Hematopoietic multipotent progenitor cell treated with erythropoietin and hydrocortisone succinate and interleukin-3 and kit ligand, for 4 days (in vitro differentiated cells): ENCODE results near the gene UBE2E2.

ENCODE experiments used
- DNase-seq: peaks from one replicate; pipeline ENCODE4 v3.0.0-alpha.2; 2015

UBE2E2 gene

DNA sequence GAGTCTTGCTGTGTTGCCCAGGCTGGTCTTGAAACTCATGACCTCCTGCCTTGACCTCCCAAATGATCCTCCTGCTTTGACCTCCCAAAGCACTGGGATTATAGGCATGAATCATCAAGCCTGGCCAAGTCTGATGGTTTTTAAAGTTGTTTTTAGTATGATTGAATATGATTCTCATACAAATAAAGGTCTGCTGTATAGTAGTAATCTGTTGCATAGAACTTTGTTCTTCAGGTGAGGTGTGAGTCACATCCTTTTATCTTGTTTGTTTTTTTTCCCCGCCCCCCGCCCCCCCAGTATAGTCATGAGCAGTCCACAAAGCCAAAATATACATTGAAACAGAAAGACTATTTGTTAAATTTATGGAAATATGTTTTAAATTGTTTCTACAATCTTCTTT lies 39.0 kb downstream of the UBE2E2 start:
- no peak for DNase-seq

DNA sequence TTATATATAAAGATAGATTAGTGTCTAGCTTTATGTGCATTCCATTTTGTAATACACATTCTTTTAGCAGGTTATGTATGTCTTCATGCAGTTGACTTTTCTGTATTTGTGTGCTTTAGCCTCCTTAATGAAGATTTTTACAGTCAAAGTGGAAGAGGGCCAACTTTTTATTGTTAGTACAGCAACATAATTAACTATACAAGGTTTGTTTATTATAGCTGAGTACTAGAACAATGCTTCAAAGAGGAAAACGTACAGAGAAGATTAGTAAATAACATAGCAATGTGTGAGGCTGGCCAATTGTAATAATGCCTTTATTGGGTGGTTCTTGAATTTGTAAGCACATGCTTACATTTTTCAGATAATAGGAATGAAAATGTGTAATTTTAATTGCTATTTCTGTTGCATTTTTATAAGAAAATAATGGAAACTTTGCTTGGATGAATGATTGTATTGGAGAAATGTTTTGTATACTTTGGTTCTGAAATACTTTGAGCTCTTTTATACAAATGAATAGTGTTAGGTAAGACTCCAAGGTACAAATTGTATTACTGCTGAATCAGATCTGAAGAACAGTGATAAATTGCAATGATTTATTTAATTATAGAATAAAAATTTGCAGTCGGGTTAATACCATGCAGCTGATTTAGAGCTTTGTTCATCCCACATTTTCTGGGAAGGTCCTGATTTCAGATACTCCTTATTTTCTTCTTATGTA lies 41.4 kb downstream of the UBE2E2 start:
- DNase-seq, result no peak

DNA sequence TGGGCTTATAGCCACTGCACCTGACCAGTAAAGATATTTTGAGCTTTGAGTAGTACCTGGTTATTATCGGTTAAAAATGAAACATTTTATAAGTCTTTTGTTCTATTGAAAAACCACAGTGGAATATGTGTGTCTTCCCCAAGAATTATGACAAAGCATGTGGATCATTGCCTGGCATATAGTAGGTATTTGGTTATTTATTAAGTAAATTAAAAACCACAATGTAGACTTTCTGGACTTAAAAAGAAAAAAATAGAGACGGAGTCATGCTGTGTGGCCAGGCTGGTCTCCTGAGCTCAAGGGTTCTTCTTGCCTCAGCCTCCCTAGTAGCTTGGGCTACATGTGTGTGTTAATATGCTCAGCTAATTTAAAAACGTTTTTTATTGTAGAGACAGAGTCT lies 43.5 kb downstream of the UBE2E2 start:
- DNase-seq, result no peak

DNA sequence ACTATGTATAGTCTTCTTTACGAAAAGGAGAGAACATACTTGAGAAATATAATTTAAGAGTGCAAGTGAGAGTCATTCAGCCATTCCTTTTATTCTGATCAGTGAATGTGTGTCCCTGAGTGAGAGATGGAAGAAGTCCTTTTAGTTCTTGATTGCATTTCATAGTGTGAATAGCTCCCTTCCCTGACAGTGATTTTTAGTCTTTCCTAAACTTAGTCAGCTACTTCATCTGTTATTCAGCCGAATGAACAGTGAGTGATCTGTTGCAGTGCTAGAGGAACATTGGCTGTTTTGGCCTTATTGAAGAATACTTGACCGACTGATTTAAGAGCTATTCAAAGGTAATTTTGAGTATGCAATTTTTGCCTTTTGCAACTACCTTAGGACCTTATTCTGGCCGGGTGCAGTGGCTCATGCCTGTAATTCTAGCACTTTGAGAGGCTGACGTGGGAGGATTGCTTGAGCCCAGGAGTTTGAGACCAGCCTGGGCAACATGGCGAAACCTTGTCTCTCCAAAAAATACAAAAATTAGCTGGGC lies 45.5 kb downstream of the UBE2E2 start:
- DNase-seq, result no peak

DNA sequence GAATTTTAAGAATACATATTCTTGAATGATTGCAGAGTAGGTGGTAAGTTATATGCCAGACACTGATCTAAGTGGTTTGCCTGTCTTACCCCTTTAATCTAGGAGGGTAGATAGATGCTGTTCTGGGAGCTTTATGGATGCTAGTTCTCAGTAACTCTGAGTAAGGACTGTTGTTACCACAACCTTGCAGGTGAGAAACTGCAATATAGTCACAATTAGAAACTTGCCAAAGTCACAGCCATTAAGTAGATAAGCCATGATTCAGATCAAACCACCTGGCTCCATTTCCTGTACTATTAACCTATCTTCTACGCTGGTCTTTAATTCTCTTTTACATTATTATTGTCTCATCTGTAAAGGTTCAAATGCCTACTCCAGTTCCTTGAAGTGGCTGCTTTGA lies 46.8 kb downstream of the UBE2E2 start:
- no peak for DNase-seq

DNA sequence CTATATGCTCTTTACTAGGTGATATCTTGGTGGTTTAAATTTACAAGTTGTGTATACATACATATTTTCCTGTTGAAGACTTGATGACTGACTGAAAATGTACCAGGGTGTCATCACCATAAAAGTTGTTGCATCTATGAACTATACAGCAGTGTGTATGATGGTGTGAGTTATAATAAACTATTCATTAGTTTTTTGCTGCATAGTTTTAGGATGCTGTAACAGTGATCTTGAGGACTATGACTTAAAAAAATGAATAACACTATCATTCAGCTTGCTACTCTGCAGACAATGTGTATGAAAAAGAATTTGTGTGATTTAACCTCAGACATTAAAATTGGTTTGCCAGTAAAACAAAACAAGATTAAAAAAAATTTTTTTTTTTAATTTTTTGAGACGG lies 49.0 kb downstream of the UBE2E2 start:
- no peak for DNase-seq

DNA sequence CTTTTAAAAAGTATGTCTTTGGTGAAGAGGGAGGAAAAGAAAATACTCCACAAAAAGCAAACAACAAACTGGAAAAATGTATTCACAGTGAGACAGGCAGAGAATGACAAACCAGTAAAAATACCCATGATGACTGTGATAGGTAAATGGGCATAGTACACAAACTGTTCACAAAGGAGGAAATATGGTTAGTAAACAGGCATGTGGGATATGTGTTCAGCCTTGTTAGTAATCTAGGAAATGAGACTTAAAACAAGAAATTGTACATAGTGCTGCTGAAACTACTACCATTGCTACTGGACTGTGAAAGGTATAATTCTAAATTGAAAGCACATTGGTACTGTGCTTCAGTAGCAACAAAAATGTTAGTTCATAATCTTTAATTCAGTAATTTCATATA lies 50.1 kb downstream of the UBE2E2 start:
- no peak for DNase-seq

DNA sequence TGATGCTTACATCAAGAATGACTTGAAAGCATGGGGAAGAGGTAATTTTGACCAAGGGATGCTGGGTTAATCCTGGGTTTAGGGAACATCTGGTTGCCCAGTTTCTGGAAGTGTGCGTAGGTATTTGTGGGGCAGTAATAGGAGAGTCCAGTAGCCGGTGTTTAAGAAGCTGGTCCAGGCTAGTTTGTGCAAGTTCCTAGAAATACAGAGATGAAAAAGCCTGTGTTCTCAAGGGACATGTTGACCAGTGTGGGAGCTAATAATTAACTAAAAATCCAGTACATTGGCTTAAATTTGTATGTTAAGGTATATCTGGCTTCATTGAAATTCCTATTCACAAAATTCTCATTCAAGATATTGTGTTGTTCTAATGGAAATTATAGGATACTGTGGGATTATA lies 51.2 kb downstream of the UBE2E2 start:
- DNase-seq, result no peak

DNA sequence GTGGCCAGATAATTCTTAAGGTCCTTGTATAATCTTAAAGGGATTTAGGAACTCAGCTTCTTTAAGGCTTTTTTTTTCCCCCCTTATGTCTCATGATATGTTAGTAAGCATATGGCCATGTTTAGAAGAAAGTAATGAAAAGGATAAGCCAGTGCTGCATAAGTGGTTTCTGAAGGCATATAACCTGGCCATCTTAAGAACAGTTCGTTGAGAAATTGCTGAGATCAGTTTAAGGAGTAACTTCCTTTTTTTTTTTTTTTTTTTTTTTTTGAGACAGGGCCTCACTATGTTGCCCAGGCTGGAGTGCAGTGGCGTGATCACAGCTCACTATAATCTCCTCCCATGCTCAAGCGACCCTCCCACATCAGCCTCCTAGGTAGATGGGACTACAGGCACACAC lies 51.7 kb downstream of the UBE2E2 start:
- DNase-seq, result peak; percentile 42

DNA sequence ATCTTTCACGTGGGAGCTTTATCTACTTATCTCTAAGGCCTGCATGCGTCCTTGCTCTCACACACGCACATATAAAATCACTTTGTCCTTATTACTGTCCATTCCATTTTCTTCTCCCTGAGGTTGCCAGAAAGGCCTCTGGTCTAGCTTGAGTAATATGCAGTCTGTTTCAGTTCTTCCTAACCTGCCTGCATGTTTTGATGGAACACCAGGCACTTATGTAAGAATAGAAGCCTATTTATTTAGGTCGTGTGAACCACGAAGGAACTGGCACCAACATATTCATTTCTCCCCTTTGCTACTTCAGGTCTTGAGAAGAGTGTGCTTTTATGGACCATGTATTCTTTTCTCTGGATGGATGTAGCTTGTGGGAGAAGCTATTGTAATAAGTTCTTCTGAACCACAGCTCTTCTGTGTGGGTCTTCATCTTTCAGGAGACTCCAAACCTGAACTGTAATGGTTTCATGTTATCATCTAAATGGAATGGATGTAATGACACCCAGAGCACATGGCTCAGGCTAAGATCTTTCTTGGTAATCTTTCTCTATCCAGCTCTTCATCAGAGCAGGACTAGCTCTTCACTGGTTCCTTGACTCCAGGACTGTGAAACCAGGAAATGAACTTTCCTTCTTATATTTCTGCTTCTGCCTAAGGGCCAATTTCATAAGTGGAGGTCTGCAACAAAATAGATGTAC lies 53.8 kb downstream of the UBE2E2 start:
- DNase-seq, result no peak

DNA sequence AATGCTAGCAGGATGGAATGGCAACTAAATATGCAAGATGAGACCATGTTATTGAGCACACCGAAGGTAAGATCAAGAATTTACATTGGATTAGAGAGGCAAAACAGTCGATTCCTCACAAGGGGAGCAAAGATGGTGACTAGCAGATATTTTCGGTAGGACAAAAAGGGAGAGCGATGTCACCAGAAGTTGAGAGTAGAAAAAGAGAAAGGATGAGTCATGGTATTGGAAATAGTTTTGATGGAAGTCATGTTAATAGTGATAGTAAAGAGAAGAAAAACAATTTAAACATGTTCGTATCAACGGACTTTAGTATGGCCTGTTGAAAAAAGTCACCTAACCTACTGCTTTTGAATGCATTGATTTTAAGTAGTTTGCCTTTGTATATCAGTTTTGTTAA lies 55.0 kb downstream of the UBE2E2 start:
- DNase-seq, result no peak

DNA sequence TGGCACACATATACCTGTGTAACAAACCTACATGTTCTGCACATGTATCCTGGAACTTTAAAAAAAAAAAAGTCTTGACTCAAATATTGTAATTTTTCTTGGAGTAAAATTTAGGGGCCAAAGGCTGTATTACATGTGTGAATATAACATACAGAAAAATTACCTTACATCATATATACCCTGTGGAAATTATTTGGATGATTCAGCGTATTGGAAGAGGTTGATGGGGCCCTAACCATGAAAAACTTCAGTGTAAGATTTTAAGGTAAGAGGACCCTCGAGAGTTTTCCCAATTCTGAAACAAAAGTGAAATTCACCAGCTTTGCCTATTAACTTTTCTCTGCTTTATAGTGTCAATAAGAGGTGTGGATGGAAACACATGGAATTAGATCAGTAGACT lies 56.4 kb downstream of the UBE2E2 start:
- DNase-seq, result no peak

DNA sequence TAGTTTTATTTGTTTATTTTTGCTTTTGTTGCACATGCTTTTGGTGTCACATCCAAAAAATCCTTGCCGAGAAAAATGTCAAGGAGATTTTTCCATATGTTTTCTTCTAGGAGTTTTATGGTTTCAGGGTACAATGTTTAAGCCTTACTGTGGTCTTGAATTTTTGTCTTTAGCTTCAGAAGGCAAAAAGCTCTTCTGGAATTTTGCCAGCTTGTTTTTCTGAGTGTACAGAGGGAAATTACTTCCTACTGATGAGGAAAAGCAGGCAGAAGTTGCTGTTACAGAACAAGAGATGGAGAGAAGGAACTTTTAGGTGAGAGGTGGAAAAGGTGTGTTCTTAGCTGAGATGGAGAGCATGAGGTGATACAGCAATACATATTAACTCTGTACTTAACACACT lies 59.6 kb downstream of the UBE2E2 start:
- no peak for DNase-seq

DNA sequence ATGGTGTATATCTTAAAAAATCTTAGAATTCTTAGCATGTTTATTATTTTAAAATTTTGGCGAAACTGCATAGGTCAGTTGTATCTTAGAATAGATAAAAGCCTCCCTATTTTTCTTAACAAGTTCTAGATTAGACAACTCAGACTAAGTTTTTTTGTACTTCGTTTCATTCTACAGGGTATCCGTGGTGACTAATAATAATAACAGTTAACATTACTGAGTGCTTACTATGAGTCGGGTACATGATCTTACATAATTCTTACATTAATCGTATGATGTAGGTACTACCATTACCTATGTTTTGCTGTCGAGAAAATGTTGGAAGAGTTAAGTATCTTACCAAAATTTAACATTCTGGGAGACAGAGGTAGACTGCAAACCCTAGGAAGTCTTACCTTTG lies 60.7 kb downstream of the UBE2E2 start:
- no peak for DNase-seq

DNA sequence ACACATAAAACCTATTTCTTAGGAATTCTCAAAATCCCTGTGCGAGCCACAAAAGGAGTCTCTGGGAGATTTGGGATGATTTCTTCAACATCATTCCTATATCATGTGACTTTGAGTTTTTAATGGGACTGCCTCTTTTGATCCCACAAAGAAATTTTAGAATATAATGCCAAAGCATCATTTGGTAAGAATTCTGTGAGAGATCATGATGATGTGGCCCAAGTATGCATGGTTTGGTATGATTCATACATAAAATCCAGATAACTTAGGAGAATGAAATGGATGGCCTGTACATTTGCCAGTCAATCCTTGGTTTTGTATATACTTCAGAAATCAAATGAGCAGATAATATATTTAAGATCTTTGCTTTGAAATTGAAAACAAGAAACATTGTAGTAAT lies 61.3 kb downstream of the UBE2E2 start:
- DNase-seq, result no peak

DNA sequence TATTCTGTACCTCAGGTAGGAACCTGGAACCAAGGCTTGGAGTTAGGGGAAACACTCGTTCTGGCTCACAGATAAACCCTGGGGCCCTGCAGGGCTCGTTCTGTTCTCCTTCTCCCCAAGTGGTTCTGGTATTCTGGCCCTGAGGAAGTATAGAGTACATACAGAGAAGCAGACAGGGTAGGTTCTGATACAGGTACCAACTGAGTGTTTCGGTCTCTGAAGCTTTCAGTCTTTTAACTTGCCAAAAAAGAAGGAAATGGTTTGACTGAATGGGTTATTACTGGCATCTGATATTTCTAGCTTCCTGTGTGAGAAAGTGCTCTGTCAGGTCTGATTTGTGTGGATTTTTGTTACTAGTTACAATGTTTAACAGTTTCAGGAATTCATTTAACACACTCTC lies 67.3 kb downstream of the UBE2E2 start:
- DNase-seq, result no peak

DNA sequence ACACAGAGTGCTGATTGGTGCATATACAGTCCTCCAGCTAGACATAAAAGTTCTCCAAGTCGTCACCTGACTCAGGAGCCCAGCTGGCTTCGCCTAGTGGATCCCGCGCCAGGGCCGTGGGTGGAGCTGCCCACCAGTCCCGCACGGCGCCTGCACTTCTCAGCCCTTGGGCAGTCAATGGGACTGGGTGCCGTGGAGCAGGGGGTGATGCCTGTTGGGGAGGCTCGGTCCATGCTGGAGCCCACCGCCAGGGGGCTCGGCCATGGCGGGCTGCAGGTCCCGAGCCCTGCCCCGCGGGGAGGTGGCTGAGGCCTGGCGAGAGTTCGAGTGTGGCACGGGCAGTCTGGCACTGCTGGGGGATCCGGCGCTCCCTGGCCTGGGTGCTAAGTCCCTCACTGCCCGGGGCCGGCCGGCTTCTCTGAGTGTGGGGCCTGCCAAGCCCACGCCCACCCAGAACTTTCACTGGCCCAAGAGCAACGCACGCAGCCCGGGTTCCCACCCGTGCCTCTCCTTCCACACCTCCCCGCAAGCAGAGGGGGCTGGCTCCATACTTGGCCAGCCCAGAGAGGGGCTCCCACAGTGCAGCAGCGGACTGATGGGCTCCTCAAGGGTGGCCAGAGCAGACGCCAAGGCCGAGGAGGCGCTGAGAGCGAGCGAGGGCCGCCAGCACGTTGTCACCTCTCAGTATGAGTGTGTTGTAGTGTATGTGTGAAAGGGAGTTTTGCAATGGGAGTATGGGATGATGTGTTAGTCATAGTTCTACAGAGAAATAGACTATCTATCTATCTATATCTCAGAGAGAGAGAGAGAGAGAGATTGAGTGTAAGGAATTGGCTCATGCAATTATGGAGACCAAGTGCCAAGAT lies 69.0 kb downstream of the UBE2E2 start:
- no peak for DNase-seq

DNA sequence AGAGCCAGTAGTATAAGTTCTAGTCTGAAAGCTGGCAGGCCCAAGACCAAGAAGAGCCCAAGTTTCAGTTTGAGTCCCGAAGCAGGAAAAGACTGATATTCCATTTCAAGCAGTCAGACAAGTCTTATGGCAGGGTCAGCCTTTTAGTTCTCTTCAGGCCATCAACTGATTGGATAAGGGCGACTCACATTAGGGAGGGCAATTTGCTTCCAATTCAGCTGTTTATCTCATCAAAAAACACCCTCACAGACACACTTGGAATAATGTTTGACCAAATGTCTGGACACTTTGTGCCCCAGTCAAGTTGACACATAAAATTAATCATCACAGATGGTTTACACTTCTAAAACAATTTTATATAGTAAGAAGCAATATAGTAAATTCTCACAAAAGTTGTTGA lies 69.7 kb downstream of the UBE2E2 start:
- DNase-seq, result no peak

DNA sequence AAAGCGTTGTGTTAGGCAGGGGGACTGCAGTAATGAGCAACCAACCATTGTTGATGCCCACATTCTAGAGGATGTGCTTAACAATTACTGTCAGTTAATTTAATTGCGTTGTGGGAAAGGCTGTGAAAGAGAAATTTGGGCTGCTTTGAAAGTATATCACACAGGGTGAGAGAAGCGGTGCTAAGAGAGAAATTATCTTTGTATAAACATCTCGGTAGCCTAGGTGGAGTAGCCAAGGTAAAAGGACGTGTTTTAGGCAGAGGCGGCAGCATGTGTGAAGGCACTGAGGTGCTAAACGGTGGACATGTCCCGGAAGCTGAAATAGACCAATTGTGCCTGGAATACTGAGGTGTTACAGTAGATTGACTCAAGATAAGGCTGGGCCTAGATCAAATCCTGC lies 71.9 kb downstream of the UBE2E2 start:
- no peak for DNase-seq

DNA sequence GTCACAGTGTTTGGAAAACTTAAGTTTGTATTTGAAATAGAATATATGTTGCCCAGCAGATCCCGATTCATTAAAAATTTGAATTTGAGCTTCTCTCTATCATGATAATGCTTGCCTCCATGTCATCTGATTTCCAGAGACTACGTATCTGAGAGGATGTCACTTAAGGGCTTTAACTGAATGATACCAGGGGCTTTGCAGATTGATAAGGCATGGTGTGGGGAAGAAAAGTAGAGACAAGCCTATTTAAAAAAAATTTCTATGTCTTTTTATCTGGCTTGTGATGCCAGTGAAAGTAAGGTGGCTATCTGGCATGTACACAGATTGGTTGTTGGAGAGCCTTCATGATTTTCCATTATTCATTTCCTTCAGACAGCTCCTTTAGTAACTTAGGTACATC lies 72.7 kb downstream of the UBE2E2 start:
- no peak for DNase-seq

DNA sequence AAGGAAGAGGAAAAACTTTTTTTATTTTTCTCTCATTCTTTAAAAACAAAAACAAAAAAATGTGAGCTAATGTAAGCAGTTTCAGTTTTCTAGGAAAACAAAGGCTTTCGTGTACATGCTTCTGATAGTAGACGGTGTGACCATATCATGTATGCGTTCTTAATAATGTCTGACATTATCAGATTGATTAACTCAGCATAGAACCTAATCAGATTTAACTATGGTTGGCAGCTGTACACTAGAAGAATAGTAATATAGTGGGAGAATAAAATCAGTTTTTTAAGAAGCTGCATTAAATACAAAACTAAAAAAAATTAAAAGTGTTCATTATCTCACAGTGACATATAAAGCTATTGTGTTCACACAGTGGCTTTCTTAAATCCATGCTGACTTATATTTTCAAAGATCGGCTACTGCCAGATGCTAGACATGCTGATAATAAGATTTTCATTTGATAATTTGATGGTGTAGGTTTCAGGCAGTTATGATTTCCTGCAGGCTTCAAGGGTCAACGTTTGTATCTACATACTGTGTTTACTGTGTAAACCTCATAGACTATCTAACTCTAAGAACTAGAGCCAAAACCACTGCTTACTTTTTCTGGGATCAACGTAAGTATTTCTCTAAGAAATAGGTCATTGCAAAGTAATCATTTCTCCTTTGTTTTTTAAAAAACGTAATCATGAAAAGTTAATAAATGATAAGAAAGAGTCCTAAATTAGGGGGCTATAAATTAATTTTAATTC lies 74.0 kb downstream of the UBE2E2 start:
- no peak for DNase-seq

DNA sequence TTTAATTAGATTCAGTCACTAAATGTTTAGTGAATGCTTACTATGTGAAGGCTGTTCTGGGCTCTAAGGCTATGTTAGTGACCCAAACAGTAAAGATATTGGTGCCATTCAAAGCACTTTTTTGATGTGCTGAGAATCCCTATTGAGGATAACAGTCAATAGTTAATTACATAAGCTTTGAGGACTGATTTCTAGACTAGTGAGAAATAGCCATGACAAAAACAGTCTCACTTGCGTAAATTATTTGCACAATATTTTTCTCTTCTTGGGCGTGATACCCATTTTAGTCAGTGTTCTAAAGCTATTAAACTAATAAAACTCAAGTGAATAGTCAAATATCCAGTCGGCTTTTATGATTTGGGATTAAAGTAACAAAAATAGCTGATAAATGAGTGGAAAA lies 74.6 kb downstream of the UBE2E2 start:
- no peak for DNase-seq

DNA sequence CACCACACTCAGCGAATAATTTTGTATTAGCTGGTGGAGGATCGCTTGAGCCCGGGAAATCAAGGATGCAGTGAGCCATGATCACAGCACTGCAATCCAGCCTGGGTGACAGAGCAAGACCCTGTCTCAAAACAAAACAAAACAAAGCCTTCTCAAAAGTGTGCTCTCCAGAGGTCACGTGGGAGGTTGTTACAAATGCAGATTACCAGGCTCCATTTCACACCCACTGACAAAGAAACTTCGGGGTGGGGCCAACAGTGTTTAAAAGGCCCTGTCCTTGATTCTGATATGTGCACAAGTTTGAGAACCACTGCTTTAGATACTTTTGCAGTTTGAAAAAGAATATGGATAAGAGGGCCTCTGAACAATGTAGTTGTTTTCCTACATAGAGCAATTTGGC lies 80.5 kb downstream of the UBE2E2 start:
- no peak for DNase-seq
